Lower leg skin (tissue), 3 donors: Measurements from ENCODE around the gene USP17L30.

ENCODE experiments used
- CTCF ChIP-seq, 3 donors: fragments of 450-650 bp; IDR thresholded peaks; one replicate each; pipeline ENCODE4 v1.5.1; 2016; ENCODE audit warnings: antibody characterized with exemption in 3 of 3, mild to moderate bottlenecking in 3 of 3, moderate library complexity in 2 of 3
- POLR2A ChIP-seq, 2 donors: fragments of 450-650 bp; IDR thresholded peaks; one replicate each; pipeline ENCODE4 v1.6.1; 2016 to 2017; ENCODE audit warnings: antibody characterized with exemption in 2 of 2, mild to moderate bottlenecking in 1 of 2, moderate library complexity in 1 of 2

DNA sequence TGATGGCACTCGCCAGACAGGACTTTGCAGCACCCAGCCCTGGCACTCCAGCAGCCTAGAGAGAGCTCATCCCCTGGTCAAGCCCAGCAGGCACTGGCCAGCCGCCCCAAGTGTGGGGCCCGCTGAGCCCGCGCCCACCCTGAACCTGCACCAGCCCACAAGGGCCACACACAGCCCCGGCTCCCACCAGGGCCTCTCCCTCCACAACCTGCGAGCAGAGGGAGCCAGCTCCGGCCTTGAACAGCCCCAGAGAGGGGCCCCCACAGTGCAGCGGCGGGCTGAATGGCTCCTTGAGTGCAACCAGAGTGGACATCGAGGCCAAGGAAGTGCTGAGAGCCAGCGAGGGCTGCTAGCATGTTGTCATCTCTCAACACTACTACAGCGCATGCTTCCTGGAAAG is 46.9 kb downstream of the USP17L30 start:
- TF ChIP-seq CTCF (IDR thresholded peaks at IDR 0.05) (no peak), POLR2A (IDR thresholded peaks at IDR 0.05) (no peak)
